HG03457 (cell line): ENCODE results near the gene GRIK1.

Experiments used
- ATAC-seq: cut with Tn5 transposase; IDR thresholded peaks from one replicate; pipeline ENCODE4 v1.9.1; 2021; ENCODE audit warnings: moderate number of reproducible peaks; ENCODE audit not compliant: unreplicated experiment

Gene GRIK1

DNA sequence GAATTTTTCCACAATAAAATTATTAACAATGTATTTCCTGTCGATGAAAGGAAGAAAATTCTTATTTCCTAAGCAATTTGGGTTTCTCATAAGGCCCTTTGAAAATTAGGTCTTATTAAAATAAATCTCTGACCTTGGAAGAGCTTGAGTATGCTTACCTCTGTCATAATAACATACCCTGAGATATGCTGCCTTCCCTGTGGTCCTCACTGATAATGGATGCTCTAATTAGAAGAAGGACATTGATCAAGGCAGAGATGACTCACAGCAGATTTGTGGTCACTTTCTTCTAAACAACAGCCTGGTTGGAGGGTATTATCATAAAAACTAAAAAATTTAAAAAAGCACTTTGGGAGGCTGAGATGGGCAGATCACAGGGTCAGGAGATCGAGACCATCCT is 217.8 kb downstream of the GRIK1 start:
- no peak for ATAC-seq

GRCh38 chr21:29721221-29721620 is 218.6 kb downstream of the GRIK1 start:
- ATAC-seq: no peak

- ATAC-seq: no peak
These were observed 220.3 kb downstream of the GRIK1 start for GRCh38 chr21:29719521-29719920.

DNA sequence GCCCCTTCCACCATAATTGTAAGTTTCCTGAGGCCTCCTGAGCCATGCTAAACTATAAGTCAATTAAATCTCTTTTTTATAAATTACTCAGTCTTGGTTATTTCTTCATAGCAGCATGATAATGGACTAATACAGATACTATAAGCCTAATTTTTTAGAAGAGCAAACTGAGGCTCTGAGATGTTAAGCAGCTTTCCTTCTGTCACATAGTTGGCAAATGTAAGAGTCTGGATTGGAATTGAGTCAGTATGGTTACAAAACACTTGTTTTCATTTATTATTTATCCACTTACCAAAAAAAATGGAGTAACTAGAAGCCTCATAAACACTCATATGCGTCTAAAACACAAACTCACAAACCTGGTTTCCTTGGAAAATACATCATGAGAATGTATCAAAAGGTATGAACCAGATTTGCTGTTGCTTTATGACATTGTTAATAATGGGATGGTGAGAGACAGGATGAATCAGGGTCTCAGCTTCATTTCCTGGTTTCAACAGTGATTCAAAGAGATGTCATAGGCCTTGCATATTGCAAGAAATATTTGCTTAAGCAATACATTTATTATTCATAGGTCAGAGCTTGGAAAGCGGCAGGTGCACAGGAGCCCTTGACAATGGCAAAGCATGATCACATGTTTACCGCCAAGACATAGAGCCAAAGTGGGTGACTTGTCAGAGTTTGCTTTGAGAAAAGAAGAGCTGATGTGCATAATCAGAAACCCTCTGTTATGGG is 221.5 kb downstream of the GRIK1 start:
- ATAC-seq: no peak

DNA sequence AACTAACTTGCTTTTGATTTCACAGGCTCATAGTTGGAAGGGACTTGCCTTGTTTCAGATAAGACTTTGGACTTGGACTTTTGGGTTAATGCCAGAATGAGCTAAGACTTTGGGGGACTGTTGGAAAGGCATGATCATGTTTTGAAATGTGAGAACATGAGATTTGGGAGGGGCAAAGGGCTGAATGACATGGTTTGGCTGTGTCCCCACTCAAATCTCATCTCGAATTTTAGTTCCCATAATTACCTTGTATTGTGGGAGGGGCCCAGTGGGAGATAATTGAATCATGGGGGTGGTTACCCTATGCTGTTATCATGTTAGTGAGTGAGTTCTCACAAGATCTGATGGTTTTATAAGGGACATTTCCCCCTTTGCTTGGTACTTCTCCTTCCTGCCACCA is 222.1 kb downstream of the GRIK1 start:
- no peak for ATAC-seq

DNA sequence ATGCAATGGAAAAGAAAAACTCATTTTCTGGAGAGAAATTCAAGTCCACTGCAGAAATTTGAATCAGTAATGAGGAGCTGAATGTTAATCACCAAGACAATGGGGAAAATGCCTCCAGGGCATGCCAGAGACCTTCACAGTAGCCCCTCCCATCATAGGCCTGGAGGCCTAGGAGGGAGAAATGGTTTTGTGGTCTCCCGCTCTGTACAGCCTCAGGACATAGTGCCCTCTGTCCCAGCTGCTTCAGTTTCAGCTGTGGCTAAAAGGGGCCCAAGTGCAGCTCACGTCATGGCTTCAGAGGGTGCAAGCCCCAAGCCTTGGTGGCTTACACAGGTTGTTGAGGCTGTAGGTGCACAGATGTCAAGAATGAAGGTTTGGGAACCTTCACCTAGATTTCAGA is 223.0 kb downstream of the GRIK1 start:
- ATAC-seq: no peak

GRCh38 chr21:29715089-29715488 is 224.7 kb downstream of the GRIK1 start:
- no peak for ATAC-seq

- no peak for ATAC-seq
These were observed 227.0 kb downstream of the GRIK1 start for GRCh38 chr21:29712818-29713217.

GRCh38 chr21:29711236-29711635 is 228.6 kb downstream of the GRIK1 start:
- no peak for ATAC-seq

GRCh38 chr21:29710498-29710897 is 229.3 kb downstream of the GRIK1 start:
- no peak for ATAC-seq

DNA sequence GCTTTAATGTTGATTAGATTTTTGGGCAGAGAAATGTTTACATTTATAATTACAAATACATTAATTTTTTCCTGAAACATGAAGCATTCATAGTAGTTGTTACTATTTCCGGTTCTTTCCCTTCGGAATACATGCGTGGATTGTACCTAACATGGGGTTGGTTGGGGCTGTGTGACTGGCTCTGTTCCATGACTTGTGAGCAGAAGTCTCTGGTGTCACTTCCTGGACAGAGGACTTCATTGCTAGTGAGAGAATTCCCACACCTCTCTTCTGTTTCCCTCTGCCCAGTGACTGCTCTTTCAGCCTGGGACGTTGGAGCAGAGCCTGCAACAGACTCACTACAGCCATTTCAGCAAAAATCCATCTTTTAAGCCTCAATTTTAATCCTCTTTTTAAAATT is 231.4 kb downstream of the GRIK1 start:
- no peak for ATAC-seq

GRCh38 chr21:29704719-29705118 is 235.1 kb downstream of the GRIK1 start:
- ATAC-seq: no peak

DNA sequence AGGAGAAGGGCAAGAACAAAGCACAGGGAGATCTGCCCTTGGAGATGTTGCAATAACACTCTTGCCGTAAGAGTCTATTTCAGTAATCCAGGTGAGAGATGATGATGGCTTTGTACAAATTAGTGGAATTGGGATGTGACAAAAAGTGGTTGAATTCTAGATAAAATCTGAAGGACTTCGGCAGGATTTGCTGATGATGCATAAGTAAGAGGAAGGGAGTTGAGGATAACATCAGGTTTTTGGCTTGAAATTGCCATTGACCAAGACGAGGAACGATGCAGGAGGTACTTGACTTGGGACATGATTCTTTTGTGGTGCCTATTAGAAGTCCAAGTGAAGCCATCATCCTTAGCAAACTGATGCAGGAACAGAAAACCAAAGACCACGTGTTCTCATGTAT is 238.1 kb downstream of the GRIK1 start:
- ATAC-seq: no peak

DNA sequence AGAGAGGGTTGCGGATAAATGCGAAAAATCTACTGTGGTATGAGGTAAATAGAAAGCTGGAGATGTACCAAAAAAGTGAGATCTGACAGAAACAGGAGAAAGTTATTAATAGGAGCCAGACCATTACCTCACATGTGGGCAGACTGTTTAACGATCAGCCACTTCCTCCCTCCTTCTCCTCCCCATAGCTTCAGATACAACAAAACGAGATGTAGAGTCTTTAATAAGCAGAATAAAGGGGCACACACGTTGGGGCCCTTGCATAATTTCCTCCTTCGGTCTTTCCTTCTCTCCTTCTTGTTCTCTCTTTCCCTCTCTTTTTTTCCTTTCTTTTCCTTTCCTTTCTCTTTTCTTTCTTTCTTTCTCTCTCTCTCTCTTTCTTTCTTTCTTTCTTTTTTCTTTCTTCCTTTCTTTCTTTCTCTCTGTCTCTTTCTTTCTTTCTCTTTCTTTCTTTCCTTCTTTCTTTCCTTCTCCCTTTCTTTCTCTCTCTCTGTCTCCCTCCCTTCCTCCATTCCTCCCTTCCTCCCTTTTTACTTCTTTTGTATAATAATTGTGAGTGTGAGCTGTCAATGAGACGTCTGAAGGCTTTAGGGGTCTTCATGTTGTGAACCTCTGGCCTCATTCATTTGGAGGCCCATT is 242.1 kb downstream of the GRIK1 start:
- ATAC-seq: no peak

GRCh38 chr21:29696937-29697336 is 242.9 kb downstream of the GRIK1 start:
- no peak for ATAC-seq

DNA sequence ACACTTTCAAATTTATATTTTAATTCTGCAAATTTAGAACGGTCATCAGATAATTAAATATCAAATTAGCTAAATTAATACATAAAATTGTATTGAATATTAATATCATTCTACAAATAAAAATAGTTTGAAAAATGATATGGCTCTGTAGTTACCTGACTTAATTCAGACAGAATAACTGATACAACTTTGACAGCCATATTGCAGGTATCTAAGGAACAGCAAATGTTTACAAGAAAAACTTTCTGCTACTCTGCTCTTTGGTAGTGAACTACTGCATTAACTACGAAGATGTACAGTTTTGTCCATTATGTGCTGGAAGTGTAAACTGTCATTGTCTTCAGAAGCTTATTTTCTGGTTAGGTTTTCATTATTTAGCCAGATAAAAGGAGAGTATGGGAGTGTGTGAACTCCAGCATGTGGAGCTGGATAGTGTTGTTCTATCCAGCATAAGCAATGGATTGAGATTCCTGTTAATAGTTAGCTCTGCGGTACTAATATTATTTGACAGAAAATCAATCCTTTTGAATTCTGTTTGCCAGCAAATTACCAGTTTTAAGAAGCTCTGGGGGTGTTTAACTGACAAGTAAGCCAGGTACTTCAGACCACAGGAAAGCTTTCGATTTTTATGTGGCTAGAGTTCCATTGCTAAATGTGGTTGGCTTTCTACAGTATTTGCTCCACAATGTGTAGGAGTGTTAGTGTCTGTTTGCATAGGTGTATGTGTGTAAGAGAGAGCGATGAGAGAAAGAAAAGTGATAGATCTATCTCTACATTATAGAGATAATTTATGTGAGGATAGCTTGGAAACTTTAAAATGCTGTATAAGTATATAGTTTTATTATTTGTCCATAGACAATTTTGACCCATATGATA is 247.9 kb downstream of the GRIK1 start:
- no peak for ATAC-seq

- ATAC-seq: no peak
These were observed 250.0 kb downstream of the GRIK1 start for GRCh38 chr21:29689753-29690152.

- no peak for ATAC-seq
These were observed 255.7 kb downstream of the GRIK1 start for GRCh38 chr21:29684106-29684505.

DNA sequence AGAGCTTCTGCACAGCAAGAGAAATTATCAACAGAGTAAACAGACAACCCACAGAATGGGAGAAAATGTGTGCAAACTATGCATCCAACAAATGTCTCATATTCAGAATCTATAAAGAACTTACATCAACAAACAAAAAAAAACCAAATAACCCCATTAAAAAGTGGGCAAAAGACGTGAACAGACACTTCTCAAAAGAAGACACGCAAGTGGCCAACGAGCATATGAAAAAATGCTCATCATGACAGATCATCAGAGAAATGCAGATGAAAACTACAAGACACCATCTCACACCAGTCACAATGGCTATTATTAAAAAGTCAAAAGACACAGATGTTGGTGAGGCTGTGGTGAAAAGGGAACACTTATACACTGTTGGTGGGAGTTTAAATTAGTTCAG is 257.0 kb downstream of the GRIK1 start:
- no peak for ATAC-seq

- no peak for ATAC-seq
These were observed 259.5 kb downstream of the GRIK1 start for GRCh38 chr21:29680273-29680672.

DNA sequence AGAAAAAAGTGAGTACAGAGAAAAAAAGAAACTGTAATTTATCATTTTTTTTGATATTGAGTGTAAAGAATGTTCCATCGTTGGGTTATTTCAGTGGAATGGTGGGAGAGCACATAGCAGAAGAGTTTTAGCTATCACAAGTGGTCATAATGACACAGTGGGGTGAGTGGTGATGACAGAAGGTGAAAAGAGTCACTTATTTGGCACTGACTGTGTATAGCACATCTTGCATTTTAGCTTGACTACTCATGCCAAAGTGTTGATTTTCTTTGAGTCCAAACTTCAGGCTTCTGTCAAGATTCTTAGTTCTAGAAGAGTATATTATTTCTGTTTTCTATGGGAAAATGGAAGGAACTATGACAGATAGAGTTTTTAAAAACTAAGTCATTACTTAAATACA is 261.2 kb downstream of the GRIK1 start:
- ATAC-seq: no peak

- no peak for ATAC-seq
These were observed 262.5 kb downstream of the GRIK1 start for GRCh38 chr21:29677326-29677725.
